Measurements from ENCODE around the gene CATSPER4. TPM values are rescaled to one million over a fixed set of nuclear protein-coding genes. Genes with fewer than 3 reads are reported as not detected.

Gene CATSPER4
- total RNA-seq, 1 experiment from 2014 or later, result not detected

DNA sequence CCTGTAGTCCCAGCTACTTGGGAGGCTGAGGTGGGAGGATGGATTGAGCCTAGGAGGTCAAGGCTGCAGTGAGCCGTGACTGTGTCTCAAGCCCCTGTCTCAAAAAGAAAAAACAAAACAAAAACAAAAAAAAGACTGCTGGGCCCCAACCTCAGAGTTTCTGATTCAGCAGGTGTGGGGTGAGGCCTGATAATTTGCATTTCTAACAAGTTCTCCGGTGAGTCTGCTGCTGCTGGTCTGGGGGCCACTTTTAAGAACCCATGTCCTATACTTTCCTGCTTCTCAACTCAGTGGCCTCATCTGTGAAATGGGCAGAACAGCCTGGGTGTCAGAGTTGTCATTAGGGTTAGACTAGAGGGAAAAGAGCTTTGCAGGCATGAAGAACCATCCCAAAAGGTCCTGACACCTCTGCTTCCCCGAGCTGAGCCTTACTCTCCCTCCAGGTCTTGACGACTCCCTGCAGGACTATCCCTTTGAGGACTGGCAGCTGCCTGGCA is 10.3 kb upstream of the CATSPER4 start:
- H2AFZ ChIP-seq (ENCODE audit: low read length), result no peak overlapping the region
- no peak overlapping the region for H2BK20ac ChIP-seq (ENCODE audit: low read depth, low read length, poor library complexity, severe bottlenecking)
- no peak overlapping the region for H3K9ac ChIP-seq (ENCODE audit: extremely low read depth, insufficient read length, low read length)
- H2BK15ac ChIP-seq (ENCODE audit: low read depth, low read length), result no peak overlapping the region
- no peak overlapping the region for H3K4me2 ChIP-seq (ENCODE audit: insufficient read depth, insufficient read length, low read length)
- no peak overlapping the region for H3K4ac ChIP-seq (ENCODE audit: low read depth, low read length)
- Mint-ChIP-seq H3K36me3 (ENCODE audit: insufficient read depth in 1 of 3, low read depth in 3 of 3) (peaks cover 0 to 19% (median 15%) of the 10 kb centered on the region in 3 experiments; a peak in 4 of 7 replicates), H3K4me3 (no peak overlapping the region; a peak in 1 of 5 replicates), H3K4me1 (peaks cover 3 to 11% of the 10 kb centered on the region in 2 experiments; a peak in 3 of 4 replicates), H3K27me3 (ENCODE audit: low read depth) (no peaks in the 10 kb centered on the region), H3K9me3 (no peaks in the 10 kb centered on the region), H3K27ac (no peak overlapping the region)
- H3K23me2 ChIP-seq (ENCODE audit: insufficient read length, low read depth, low read length, poor library complexity, severe bottlenecking), result no peaks in the 10 kb centered on the region
- no peaks in the 10 kb centered on the region for H3K79me1 ChIP-seq (ENCODE audit: insufficient read depth, low read depth, low read length, poor library complexity, severe bottlenecking)
- no peak overlapping the region for H3K27ac ChIP-seq (ENCODE audit: insufficient read length, low read depth, low read length)
- H3K23ac ChIP-seq (ENCODE audit: insufficient read length, low read depth, low read length), result no peak overlapping the region
- H4K91ac ChIP-seq (ENCODE audit: insufficient read length, low read depth, low read length), result no peak overlapping the region
- no peak overlapping the region for H3K18ac ChIP-seq (ENCODE audit: insufficient read length, low read depth, low read length)
- H2BK5ac ChIP-seq (ENCODE audit: insufficient read length, low read length), result no peak overlapping the region
- no peak overlapping the region for H4K8ac ChIP-seq (replicated peaks; ENCODE audit: insufficient read length, low read depth, low read length)
- H3K9me3 ChIP-seq (ENCODE audit: control insufficient read depth, low read depth, low read length), result no peaks in the 10 kb centered on the region
- TF ChIP-seq, protein P1, sequence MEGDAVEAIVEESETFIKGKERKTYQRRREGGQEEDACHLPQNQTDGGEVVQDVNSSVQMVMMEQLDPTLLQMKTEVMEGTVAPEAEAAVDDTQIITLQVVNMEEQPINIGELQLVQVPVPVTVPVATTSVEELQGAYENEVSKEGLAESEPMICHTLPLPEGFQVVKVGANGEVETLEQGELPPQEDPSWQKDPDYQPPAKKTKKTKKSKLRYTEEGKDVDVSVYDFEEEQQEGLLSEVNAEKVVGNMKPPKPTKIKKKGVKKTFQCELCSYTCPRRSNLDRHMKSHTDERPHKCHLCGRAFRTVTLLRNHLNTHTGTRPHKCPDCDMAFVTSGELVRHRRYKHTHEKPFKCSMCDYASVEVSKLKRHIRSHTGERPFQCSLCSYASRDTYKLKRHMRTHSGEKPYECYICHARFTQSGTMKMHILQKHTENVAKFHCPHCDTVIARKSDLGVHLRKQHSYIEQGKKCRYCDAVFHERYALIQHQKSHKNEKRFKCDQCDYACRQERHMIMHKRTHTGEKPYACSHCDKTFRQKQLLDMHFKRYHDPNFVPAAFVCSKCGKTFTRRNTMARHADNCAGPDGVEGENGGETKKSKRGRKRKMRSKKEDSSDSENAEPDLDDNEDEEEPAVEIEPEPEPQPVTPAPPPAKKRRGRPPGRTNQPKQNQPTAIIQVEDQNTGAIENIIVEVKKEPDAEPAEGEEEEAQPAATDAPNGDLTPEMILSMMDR (conservative IDR thresholded peaks at IDR 0.05), result no peak
- no peak overlapping the region for H2BK12ac ChIP-seq (ENCODE audit: insufficient read length, low read depth, low read length)
- H2BK120ac ChIP-seq (ENCODE audit: low read depth, low read length, poor library complexity, severe bottlenecking), result no peak overlapping the region
- H4K5ac ChIP-seq (ENCODE audit: insufficient read length, low read depth, low read length), result no peak overlapping the region
- H3K56ac ChIP-seq (ENCODE audit: insufficient read length, low read depth, low read length), result no peak overlapping the region
- no peaks in the 10 kb centered on the region for H3K27me3 ChIP-seq (ENCODE audit: insufficient read depth, low read length)
- WGBS (ENCODE audit: extremely low coverage, insufficient read length, low lambda C conversion rate), result no CpG with 5 or more reads among the region's 4 CpGs
- H3K79me2 ChIP-seq (ENCODE audit: insufficient read depth, low read length), result no peaks in the 10 kb centered on the region
- H4K20me1 ChIP-seq (ENCODE audit: control insufficient read depth, insufficient read depth, insufficient read length), result no peaks in the 10 kb centered on the region
- no peaks in the 10 kb centered on the region for H3K4me1 ChIP-seq (ENCODE audit: insufficient read depth, low read length)
- DNase-seq, result no peak
- H2AK5ac ChIP-seq (ENCODE audit: insufficient read length, low read length), result no peak overlapping the region
- H3K14ac ChIP-seq (ENCODE audit: insufficient read depth, low read length), result no peak overlapping the region
- no peak overlapping the region for H3T11ph ChIP-seq (ENCODE audit: low read length)
